Glutamatergic neuron (in vitro differentiated cells): ENCODE data around the gene SAAL1. TPM values are rescaled to one million over a fixed set of nuclear protein-coding genes. Genes with fewer than 3 reads are reported as not detected.

Experiments used
- DNase-seq: peaks from one replicate; pipeline ENCODE4 v3.0.0; 2022
- H3K27ac Mint-ChIP-seq: one replicate; pipeline ENCODE4 v1.8.0; 2020; ENCODE audit warnings: mild to moderate bottlenecking, mixed read lengths, inconsistent platforms; ENCODE audit not compliant: unreplicated experiment
- H3K27me3 Mint-ChIP-seq: one replicate; pipeline ENCODE4 v1.8.0; 2020; ENCODE audit warnings: mild to moderate bottlenecking, moderate library complexity, mixed read lengths, inconsistent platforms; ENCODE audit not compliant: unreplicated experiment
- H3K36me3 Mint-ChIP-seq: one replicate; pipeline ENCODE4 v1.8.0; 2020; ENCODE audit warnings: mild to moderate bottlenecking, mixed read lengths, inconsistent platforms; ENCODE audit not compliant: unreplicated experiment
- H3K4me1 Mint-ChIP-seq: one replicate; pipeline ENCODE4 v1.8.0; 2020; ENCODE audit warnings: mild to moderate bottlenecking, low read depth, mixed read lengths, inconsistent platforms; ENCODE audit not compliant: unreplicated experiment
- H3K4me3 Mint-ChIP-seq: one replicate; pipeline ENCODE4 v1.8.0; 2020; ENCODE audit warnings: mild to moderate bottlenecking, mixed read lengths, inconsistent platforms; ENCODE audit not compliant: unreplicated experiment
- H3K9me3 Mint-ChIP-seq: one replicate; pipeline ENCODE4 v1.8.0; 2020; ENCODE audit warnings: mild to moderate bottlenecking, moderate library complexity, mixed read lengths, inconsistent platforms; ENCODE audit not compliant: unreplicated experiment
- CTCF ChIP-seq: fragments of 200-600 bp; sonication (generic); IDR thresholded peaks from one replicate; pipeline ENCODE4 v1.5.0; 2021; ENCODE audit not compliant: partially characterized antibody, unreplicated experiment
- long read RNA-seq: library from polyadenylated mRNA; unstranded; transcript quantifications from one replicate; pipeline ENCODE4 v2.0.0, GENCODE V29; 2020; ENCODE audit not compliant: unreplicated experiment
- total RNA-seq: library from RNA; stranded (reverse); fragmentation: NEBNext Ultra II Directional; extraction: Animal tissue kit (Norgen Biotek cat#: 25700); gene quantifications from one replicate; pipeline ENCODE4 v1.2.1, GENCODE V29; 2021; ENCODE audit not compliant: unreplicated experiment

SAAL1 gene
- total RNA-seq, result 32.4 TPM
- long read RNA-seq, transcript SAAL1-202 (12 exons, 1,582 nt), result major isoform, 9 of 17 reads
- long read RNA-seq, partial matches to known transcripts, result 2 of 17 reads
- long read RNA-seq, other reads (novel, unspliced or antisense), result 3 of 17 reads

GRCh38 chr11:18105802-18106574 lies at the start of gene SAAL1:
Gene SAAL1, minus strand, starts transcription at chr11:18106082. Its CDS starts 41 bp downstream, at chr11:18106041.
- peak; percentile 97 for DNase-seq
- peak; percentile 57 for TF ChIP-seq CTCF
- no peaks in the 10 kb centered on the region for H3K9me3 Mint-ChIP-seq
- H3K27ac Mint-ChIP-seq, result peak within 1 kb of the TSS; percentile 69
- peak within 1 kb of the TSS; percentile 95 for H3K4me3 Mint-ChIP-seq
- peaks cover 2% of the 10 kb centered on the region for H3K27me3 Mint-ChIP-seq
- H3K36me3 Mint-ChIP-seq, result no peaks in the 10 kb centered on the region
- H3K4me1 Mint-ChIP-seq, result no peaks in the 10 kb centered on the region

GRCh38 chr11:18151581-18151980 lies 45.7 kb upstream of the SAAL1 start:
- Mint-ChIP-seq H3K27me3 (no peaks in the 10 kb centered on the region), H3K4me3 (no peak overlapping the region), H3K27ac (no peak overlapping the region), H3K9me3 (peaks cover 2% of the 10 kb centered on the region), H3K36me3 (no peaks in the 10 kb centered on the region), H3K4me1 (no peaks in the 10 kb centered on the region)
- TF ChIP-seq CTCF, result no peak
- no peak for DNase-seq

GRCh38 chr11:18145837-18146236 lies 40.0 kb upstream of the SAAL1 start:
- H3K27me3 Mint-ChIP-seq, result no peaks in the 10 kb centered on the region
- no peak overlapping the region for H3K27ac Mint-ChIP-seq
- no peaks in the 10 kb centered on the region for H3K4me1 Mint-ChIP-seq
- no peak for TF ChIP-seq CTCF
- H3K36me3 Mint-ChIP-seq, result no peaks in the 10 kb centered on the region
- DNase-seq, result no peak
- no peak overlapping the region for H3K4me3 Mint-ChIP-seq
- H3K9me3 Mint-ChIP-seq, result no peaks in the 10 kb centered on the region

GRCh38 chr11:18145025-18145424 lies 39.1 kb upstream of the SAAL1 start:
- no peak overlapping the region for H3K4me3 Mint-ChIP-seq
- H3K27ac Mint-ChIP-seq, result no peak overlapping the region
- TF ChIP-seq CTCF, result no peak
- H3K27me3 Mint-ChIP-seq, result no peaks in the 10 kb centered on the region
- DNase-seq, result no peak
- H3K9me3 Mint-ChIP-seq, result no peaks in the 10 kb centered on the region
- H3K36me3 Mint-ChIP-seq, result no peaks in the 10 kb centered on the region
- no peaks in the 10 kb centered on the region for H3K4me1 Mint-ChIP-seq

GRCh38 chr11:18144243-18144642 lies 38.4 kb upstream of the SAAL1 start:
- Mint-ChIP-seq H3K36me3 (no peaks in the 10 kb centered on the region), H3K4me1 (no peaks in the 10 kb centered on the region), H3K9me3 (no peaks in the 10 kb centered on the region), H3K4me3 (no peak overlapping the region), H3K27ac (no peak overlapping the region), H3K27me3 (no peaks in the 10 kb centered on the region)
- no peak for DNase-seq
- TF ChIP-seq CTCF, result no peak
